Uterus (tissue), 2 donors: ENCODE data around the gene NRG3.

ENCODE experiments used
- POLR2A ChIP-seq, 2 donors: fragments of 450-650 bp; IDR thresholded peaks; one replicate each; pipeline ENCODE4 v1.6.1; 2016; ENCODE audit warnings: antibody characterized with exemption in 2 of 2, mild to moderate bottlenecking in 1 of 2, moderate library complexity in 1 of 2
- TF ChIP-seq, protein P1 (sequence below), 4 experiments: fragments of 200-600 bp in 2 of 4; fragments of 450-650 bp in 2 of 4; sonication (generic) in 2 of 4; IDR thresholded peaks; one replicate each; pipeline ENCODE4 v1.5.1; 2016 to 2019; ENCODE audit warnings: antibody characterized with exemption in 4 of 4, mild to moderate bottlenecking in 2 of 4, moderate library complexity in 1 of 4

DNA sequence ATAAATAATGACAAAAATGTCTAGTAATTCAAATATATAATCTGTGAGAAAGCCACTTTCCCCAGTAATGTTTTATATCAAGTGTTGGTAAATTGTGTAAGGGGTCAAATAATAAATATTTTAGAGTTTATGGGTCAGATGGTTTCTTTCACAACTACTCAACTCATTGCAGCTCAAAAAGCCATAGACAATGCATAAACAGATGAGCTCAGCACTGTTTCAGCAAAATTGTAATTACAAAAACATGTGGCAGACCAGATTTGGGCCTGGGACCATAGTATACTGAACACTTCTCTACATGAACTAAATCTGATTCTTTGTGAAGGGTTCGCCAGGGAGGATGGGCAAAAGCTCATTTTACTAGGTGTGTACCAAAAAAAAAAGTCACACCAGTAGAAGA, 460.8 kb downstream of the NRG3 start:
- TF ChIP-seq, protein P1, sequence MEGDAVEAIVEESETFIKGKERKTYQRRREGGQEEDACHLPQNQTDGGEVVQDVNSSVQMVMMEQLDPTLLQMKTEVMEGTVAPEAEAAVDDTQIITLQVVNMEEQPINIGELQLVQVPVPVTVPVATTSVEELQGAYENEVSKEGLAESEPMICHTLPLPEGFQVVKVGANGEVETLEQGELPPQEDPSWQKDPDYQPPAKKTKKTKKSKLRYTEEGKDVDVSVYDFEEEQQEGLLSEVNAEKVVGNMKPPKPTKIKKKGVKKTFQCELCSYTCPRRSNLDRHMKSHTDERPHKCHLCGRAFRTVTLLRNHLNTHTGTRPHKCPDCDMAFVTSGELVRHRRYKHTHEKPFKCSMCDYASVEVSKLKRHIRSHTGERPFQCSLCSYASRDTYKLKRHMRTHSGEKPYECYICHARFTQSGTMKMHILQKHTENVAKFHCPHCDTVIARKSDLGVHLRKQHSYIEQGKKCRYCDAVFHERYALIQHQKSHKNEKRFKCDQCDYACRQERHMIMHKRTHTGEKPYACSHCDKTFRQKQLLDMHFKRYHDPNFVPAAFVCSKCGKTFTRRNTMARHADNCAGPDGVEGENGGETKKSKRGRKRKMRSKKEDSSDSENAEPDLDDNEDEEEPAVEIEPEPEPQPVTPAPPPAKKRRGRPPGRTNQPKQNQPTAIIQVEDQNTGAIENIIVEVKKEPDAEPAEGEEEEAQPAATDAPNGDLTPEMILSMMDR (IDR thresholded peaks at IDR 0.05): no peak
- TF ChIP-seq POLR2A (IDR thresholded peaks at IDR 0.05): no peak
